Peyer's patch (tissue), 4 donors: ENCODE data around the gene OR2T27. TPM values are rescaled to one million over a fixed set of nuclear protein-coding genes. Genes with fewer than 3 reads are reported as not detected.
A peak's percentile ranks its signal among the peaks of the same experiment; 100 is the strongest.

Experiments
- DNase-seq, 3 donors: peaks; one replicate each; pipeline ENCODE4 v3.0.0-alpha.2; 2017 to 2019
- H3K27ac ChIP-seq, 4 donors: fragments of 200-600 bp; sonication (generic); one replicate each; pipeline ENCODE4 v1.5.1; 2016 to 2019
- H3K27me3 ChIP-seq, 2 donors: fragments of 200-600 bp; sonication (generic); one replicate each; pipeline ENCODE4 v1.5.1; 2019
- H3K36me3 ChIP-seq, 3 donors: fragments of 200-600 bp; sonication (generic); one replicate each; pipeline ENCODE4 v1.5.1; 2016 to 2019
- H3K4me1 ChIP-seq, 4 donors: fragments of 200-600 bp; sonication (generic); one replicate each; pipeline ENCODE4 v1.5.1; 2016 to 2019
- H3K4me3 ChIP-seq, 4 donors: fragments of 200-600 bp; sonication (generic); 1 replicate in 3 of 4; 2 replicates in 1 of 4; pipeline ENCODE4 v1.5.1; 2016 to 2019; ENCODE audit warnings: mild to moderate bottlenecking in 1 of 4
- H3K9me3 ChIP-seq, 4 donors: fragments of 200-600 bp; sonication (generic); one replicate each; pipeline ENCODE4 v1.5.1; 2016 to 2019; ENCODE audit warnings: mild to moderate bottlenecking in 1 of 4
- POLR2A ChIP-seq, 2 donors: fragments of 450-650 bp; IDR thresholded peaks; one replicate each; pipeline ENCODE4 v1.5.1; 2017; ENCODE audit warnings: antibody characterized with exemption in 2 of 2, mild to moderate bottlenecking in 2 of 2, moderate library complexity in 2 of 2
- total RNA-seq, 4 donors: library from RNA; depleted of rRNA; stranded (reverse); fragments of >200 nt; gene quantifications; one replicate each; pipeline ENCODE4 v1.1.0, GENCODE V29; 2016
- TF ChIP-seq, protein P1 (sequence below), 6 experiments: fragments of 450-650 bp in 4 of 6; fragments of 200-600 bp in 2 of 6; sonication (generic) in 1 of 6; IDR thresholded peaks; one replicate each; pipeline ENCODE4 v1.5.1; 2017 to 2019; ENCODE audit warnings: antibody characterized with exemption in 6 of 6, mild to moderate bottlenecking in 3 of 6, moderate library complexity in 1 of 6

The OR2T27 gene
- total RNA-seq, 4 donors from 2014 or later, result not detected

DNA sequence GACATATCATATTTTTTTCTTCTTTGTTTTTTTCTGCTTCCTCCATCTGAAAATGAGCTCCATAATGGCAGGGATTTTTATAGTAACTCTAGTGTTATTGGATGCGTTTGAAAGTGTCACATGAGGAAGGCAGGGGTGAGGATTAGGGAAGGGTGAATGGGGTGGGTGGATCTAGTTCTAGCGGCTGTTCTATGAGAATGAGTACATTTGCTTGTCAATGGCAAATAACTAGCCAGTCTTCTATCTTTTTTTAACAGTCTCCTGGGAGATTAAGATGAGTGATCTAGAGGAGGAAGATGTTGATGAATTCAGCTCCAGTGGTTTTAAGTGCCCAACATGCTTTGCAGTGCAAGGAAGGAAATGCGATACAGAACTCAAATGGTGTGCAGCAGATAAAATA, 41.4 kb upstream of the OR2T27 start:
- TF ChIP-seq POLR2A (IDR thresholded peaks at IDR 0.05), result no peak
- TF ChIP-seq, protein P1, sequence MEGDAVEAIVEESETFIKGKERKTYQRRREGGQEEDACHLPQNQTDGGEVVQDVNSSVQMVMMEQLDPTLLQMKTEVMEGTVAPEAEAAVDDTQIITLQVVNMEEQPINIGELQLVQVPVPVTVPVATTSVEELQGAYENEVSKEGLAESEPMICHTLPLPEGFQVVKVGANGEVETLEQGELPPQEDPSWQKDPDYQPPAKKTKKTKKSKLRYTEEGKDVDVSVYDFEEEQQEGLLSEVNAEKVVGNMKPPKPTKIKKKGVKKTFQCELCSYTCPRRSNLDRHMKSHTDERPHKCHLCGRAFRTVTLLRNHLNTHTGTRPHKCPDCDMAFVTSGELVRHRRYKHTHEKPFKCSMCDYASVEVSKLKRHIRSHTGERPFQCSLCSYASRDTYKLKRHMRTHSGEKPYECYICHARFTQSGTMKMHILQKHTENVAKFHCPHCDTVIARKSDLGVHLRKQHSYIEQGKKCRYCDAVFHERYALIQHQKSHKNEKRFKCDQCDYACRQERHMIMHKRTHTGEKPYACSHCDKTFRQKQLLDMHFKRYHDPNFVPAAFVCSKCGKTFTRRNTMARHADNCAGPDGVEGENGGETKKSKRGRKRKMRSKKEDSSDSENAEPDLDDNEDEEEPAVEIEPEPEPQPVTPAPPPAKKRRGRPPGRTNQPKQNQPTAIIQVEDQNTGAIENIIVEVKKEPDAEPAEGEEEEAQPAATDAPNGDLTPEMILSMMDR (IDR thresholded peaks at IDR 0.05), result no peak
- Histone ChIP-seq H3K36me3 (no peaks in the 10 kb centered on the region), H3K4me3 (no peak overlapping the region), H3K9me3 (no peaks in the 10 kb centered on the region), H3K4me1 (no peaks in the 10 kb centered on the region), H3K27ac (no peak overlapping the region), H3K27me3 (no peaks in the 10 kb centered on the region)
- DNase-seq, result no peak

DNA sequence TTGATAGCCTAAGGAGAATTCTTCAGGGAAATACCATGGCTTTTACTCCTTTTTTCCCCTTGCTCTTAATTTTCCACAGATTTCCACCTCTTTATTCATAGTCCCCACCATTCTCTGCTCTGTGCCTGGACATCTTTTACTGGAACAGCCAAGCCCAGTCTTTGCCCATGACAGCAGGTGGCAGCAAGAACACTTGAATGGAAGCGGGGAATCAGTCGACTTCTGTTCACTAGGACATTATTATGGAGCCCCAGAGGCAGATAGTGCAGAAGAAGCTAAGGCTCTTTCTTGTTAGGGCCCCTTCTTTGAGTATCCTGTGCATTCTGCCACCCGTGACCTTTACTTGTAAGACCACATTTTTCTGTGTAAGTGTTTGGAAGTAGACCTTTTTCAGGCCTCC, 40.9 kb upstream of the OR2T27 start:
- Histone ChIP-seq H3K27me3 (no peaks in the 10 kb centered on the region), H3K9me3 (no peaks in the 10 kb centered on the region), H3K4me1 (no peaks in the 10 kb centered on the region), H3K27ac (no peak overlapping the region), H3K4me3 (no peak overlapping the region), H3K36me3 (no peaks in the 10 kb centered on the region)
- TF ChIP-seq, protein P1 (IDR thresholded peaks at IDR 0.05), result peak in 4 of 6 experiments; percentile 30 to 64 (median 58)
- no peak for TF ChIP-seq POLR2A (IDR thresholded peaks at IDR 0.05)
- peak in 2 of 3 donors; percentile 48 to 65 for DNase-seq

DNA sequence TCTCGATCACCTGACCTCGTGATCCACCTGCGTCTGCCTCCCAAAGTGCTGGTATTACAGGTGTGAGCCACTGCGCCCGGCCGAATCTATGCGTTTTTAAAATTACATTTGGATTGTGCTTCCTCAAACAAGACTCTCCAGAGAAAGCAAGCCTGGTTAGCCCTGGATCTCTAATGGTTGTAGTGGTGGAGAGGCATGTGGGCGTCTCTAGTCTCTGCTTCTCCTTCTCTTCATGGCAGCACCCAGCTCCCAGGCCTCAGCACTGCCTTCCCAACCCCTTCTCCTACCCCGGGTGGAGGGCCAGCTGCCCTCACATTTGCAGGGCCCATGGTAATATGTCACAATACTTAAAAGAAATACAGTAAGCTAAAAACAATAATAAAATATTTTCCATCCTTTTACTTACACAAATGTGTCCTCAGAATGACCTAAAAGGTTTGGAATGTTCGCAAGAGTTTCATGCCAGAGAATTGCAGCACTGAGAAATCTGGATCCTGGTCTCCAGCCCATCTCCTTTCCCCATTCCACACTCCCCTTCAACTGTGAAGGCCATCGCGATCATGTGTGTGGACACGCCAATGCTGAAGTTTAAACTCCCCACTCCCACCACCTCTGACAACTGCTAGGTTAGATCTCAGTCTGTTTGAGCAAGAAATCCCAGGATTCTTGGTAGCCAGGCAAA, 40.3 kb upstream of the OR2T27 start:
- TF ChIP-seq, protein P1 (IDR thresholded peaks at IDR 0.05), result no peak
- TF ChIP-seq POLR2A (IDR thresholded peaks at IDR 0.05), result no peak
- H3K27me3 ChIP-seq, result no peaks in the 10 kb centered on the region

DNA sequence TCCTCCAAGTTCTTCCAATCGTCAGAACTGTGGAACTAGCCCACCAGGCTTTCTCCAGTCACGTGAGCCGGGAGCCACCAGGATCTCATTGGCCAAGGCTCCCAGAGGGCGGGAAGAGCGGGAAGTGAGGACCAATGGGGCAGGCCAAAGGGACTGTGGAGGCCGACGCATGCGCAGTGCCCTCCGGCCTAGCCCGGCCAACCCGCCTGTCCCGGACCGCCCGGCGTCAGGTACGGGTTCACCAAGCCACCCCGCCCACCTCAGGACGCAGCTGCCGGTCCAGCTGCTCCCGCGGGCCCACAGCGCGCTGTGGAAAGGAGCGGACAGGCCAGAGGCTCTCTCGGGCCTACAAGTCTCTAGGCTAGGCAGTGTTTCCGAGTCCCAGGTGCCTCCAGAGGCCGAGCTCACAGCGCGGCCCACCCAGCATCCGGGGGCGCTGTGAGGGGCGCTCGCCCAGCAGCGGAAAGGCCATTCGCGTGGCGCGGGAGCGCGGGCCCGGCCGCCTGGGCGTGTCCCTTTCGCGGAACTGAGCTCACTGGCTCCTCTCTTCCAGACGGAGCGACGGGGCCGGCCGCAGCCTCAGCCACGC, 36.3 kb upstream of the OR2T27 start:
- H3K4me1 ChIP-seq, result no peaks in the 10 kb centered on the region
- H3K4me3 ChIP-seq, result no peak overlapping the region
- no peak for DNase-seq
- no peaks in the 10 kb centered on the region for H3K27me3 ChIP-seq
- no peaks in the 10 kb centered on the region for H3K36me3 ChIP-seq
- H3K27ac ChIP-seq, result no peak overlapping the region
- no peaks in the 10 kb centered on the region for H3K9me3 ChIP-seq
- TF ChIP-seq, protein P1 (IDR thresholded peaks at IDR 0.05), result no peak
- no peak for TF ChIP-seq POLR2A (IDR thresholded peaks at IDR 0.05)

More for the DNA sequence above, 40.3 kb upstream of the OR2T27 start:
- no peaks in the 10 kb centered on the region for H3K4me1 ChIP-seq
- H3K36me3 ChIP-seq, result no peaks in the 10 kb centered on the region
- no peaks in the 10 kb centered on the region for H3K9me3 ChIP-seq
- H3K27ac ChIP-seq, result no peak overlapping the region
- no peak for DNase-seq
- H3K4me3 ChIP-seq, result no peak overlapping the region

DNA sequence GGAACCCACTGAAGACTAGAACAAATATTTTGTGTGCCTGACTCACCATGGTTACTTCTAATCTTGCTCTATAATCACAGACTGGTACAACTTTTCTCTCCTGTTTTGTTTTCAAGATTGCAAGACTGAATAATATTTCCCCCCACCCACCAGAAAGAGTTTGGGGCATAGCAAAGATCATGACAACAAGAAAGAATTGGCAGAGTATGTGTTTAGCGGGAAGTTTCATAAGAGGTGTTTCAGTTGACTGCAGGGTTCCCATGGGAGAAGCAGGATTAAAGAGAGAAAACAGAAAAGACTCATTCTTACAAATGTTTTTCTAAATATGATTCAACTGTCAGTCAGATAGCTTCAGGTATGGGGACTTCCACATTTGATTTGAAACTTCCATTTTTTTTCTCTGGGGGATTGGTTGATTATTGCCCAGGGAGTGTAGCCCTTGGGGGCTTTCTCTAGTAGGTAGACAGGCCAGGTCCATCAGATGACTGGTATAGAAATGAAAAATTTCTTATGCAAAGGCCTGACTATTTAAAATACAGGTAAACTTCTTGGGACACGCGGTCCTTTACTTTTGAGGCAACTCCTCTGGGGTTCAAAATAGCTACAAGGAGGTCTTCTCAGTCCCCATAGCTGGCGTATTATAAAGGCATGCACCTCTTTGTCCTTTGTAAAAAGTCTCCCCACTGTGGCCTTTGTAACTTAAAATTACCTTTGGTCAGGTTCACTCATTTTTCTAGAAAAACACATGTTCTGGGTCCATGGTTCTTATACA, 33.4 kb upstream of the OR2T27 start:
- H3K27me3 ChIP-seq, result no peaks in the 10 kb centered on the region
- H3K4me3 ChIP-seq, result no peak overlapping the region
- no peaks in the 10 kb centered on the region for H3K4me1 ChIP-seq
- no peak for DNase-seq
- H3K9me3 ChIP-seq, result no peaks in the 10 kb centered on the region
- TF ChIP-seq, protein P1 (IDR thresholded peaks at IDR 0.05), result no peak
- TF ChIP-seq POLR2A (IDR thresholded peaks at IDR 0.05), result no peak
- H3K27ac ChIP-seq, result no peak overlapping the region
- H3K36me3 ChIP-seq, result no peaks in the 10 kb centered on the region
